Activated T-helper 9 cell treated with anti-CD3 and anti-CD28 coated beads, Interleukin-2, amount 50 U/mL, for 16 hours (primary cell): Measurements from ENCODE around the gene FIGNL2.

ENCODE experiments used
- DNase-seq: peaks from one replicate; pipeline ENCODE4 v3.0.0-alpha.2; 2020; ENCODE audit warnings: low read depth

FIGNL2 gene

GRCh38 chr12:51874000-51874399 lies 25.5 kb upstream of the FIGNL2 start:
- no peak for DNase-seq

DNA sequence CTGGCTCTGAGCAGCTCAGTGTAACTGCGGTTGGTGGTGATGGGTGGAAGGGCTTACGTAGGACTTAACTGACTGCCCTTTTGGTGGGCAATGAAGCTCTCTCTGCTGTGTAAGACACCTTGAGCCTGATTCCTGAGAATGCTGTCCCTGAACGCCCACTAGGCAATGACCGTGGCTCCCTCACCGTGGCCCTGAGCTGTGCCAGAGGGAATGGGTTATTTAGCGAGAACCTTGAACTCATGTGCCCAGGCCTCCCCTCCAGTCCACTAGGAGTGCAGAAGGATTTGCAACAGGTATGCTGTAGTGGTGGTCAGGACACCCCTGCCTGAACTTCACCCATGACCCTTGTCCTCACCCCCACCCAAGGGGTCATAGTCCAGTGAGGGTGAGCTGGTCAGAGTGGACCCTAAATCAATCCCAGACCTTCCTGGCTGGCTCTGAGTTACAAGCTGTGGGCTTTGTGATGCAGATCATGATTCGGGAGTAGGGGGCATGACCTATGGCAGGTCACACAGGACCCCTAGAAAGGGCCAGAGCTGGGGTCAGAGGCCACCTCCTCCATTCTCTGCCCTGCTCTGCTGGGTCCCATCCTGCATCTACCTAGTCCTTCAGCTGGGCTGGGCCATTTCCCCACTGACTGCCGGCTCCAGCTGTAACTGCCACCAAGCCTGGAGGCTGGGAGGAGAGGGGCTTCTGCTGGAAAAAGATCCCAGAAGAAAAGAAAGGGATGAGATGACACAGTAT lies 24.9 kb upstream of the FIGNL2 start:
- DNase-seq = no peak

GRCh38 chr12:51872689-51872981 lies 24.1 kb upstream of the FIGNL2 start:
- no peak for DNase-seq

- no peak for DNase-seq
Measured at GRCh38 chr12:51871918-51872688, 23.6 kb upstream of the FIGNL2 start.

- DNase-seq = no peak
Measured at GRCh38 chr12:51871126-51871525, 22.6 kb upstream of the FIGNL2 start.

GRCh38 chr12:51870504-51870903 lies 22.0 kb upstream of the FIGNL2 start:
- no peak for DNase-seq

DNA sequence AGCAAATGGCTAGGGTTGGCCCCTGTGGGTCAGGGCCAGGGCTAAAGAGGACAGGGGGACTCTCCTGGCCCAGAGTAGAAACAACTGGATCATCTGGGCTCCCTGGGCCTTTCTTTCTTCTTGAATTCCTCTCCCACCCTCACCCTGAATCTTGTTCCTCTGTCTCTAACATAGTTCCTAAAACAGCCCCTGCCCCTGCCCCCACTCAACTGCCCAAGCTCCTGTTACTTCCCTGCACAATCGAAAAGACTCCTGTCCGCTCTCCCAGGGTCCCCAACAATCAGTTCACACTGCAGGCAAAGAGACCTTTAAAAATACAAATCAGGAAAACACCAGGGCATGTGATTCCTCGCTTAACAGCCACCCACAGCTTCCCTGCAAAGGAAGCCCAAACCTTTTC lies 21.4 kb upstream of the FIGNL2 start:
- DNase-seq = no peak

GRCh38 chr12:51869496-51869865 lies 21.0 kb upstream of the FIGNL2 start:
- DNase-seq = no peak

DNA sequence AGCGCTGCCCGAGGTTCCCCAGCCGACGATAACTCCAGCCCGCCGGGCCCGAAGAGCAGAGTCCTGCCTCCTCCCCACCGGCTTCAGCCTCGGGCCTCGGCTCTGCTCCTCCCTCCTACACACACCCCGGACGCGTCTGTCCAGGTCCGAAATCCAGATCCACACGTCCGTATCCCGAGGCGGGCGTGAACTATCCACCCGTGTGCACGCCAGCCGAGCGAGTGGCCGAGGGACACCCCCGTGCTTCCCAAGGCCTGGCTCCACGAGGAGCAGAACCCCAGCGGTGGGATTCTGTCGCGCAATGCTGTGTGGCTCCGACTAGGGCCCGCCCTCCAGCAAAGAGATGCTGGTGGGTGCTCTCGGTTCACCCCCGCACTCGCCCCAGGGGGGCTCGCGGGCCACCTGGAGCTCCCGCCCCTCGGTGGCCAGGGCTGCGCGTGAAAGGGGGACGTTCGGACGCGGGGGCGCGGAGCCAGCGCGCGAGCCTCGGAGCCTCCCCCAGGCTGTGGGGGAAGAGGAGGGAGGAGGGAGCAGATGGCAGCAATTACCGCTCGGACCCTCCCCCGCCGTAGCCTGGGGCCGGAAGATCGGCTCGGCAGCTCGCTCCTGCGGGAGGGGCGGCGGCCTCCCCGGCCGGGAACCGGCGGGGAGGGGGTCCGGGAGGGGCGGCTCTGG lies 20.4 kb upstream of the FIGNL2 start:
- DNase-seq = no peak

DNA sequence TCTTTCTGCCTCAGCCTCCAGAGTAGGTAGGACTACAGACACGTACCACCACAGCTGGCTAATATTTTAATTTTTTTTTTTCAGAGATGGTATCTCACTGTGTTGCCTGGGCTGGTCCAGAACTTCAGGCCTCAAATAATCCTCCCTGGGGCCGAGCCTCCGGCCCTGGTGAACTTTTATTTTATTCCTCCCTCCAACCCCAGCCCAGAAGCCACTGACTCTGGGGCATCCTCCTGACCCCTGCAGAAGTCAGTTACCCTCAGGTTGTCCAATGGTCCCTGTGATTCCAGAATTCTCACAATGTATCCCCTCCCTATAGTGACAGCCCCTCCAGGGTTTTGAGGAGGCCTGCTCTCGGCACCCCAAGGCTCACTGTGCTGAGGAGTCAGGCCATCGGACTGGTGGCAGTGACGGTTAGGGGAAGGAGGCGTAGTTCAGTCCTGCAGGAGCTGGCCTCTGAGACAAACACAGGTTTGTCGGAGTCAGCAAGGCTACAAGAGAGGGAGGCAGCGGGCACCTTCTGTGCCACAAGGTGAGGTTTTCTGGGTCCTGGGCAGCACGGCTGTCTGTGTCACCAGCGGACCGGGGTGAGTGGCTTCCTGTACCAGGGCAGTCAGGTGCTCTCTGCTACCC lies 19.4 kb upstream of the FIGNL2 start:
- no peak for DNase-seq

DNA sequence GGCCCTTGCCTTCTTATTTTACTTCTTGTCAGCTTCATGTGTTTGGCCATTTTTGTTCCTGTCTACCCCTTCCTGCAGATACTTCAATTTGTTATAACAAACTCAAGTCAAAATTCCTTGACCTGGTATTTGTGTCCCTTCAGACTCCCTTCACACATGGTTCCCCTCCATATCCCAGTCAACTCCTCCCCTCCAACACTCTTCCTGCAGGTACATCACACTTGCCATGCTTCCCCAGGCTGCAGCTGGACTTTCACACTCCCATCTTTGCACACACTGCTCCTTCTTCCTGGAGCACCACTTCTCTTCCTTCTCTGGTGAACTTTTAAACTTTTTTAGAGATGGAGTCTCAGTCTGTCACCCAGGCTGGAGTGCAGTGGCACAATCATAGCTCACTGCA lies 18.9 kb upstream of the FIGNL2 start:
- no peak for DNase-seq

GRCh38 chr12:51866762-51867161 lies 18.2 kb upstream of the FIGNL2 start:
- no peak for DNase-seq

DNA sequence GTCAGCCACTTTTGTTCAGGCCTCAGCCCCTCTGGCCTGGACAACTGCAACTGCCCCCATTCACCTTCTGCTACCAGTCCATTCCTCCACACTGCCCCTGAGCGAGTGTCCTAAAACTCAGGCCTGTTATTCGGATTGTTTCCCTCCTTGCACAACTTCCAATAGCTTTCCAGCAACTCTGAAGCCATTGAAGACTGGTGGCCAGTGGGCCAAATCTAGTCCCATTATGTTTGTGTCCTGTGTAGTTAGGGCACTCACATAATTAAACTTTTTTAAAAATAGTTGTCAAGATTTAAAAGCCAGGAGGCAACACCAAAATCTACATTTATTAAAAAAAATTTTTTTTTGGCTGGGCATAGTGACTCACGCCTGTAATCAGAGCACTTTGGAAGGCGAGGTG lies 17.8 kb upstream of the FIGNL2 start:
- DNase-seq = no peak

DNA sequence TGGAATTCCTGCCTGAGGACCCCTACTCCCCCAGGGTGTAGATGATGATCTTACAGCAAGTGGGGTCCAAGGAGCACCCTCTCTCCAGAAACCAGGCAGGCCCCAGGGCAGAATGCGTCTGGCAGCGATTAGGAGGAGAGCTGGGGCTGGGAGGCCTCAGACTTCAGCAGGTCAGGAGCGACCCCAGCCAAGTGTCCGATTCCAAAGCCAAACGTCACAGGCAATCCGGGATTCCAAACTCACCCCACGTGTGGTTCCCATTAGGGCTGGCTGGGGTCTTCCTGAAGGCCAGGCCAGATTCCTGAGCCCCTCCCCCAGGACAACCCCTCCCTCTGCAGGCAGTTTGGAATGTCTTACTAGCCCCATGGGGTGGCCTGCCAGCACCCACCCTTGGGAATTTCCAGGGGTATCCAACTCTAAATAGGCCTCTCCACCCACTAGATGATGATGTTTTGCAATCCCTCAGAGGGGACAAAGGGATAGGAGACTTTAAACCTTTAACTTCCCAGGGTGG lies 17.3 kb upstream of the FIGNL2 start:
- DNase-seq = no peak

- DNase-seq = no peak
Measured at GRCh38 chr12:51864833-51865670, 16.5 kb upstream of the FIGNL2 start.

DNA sequence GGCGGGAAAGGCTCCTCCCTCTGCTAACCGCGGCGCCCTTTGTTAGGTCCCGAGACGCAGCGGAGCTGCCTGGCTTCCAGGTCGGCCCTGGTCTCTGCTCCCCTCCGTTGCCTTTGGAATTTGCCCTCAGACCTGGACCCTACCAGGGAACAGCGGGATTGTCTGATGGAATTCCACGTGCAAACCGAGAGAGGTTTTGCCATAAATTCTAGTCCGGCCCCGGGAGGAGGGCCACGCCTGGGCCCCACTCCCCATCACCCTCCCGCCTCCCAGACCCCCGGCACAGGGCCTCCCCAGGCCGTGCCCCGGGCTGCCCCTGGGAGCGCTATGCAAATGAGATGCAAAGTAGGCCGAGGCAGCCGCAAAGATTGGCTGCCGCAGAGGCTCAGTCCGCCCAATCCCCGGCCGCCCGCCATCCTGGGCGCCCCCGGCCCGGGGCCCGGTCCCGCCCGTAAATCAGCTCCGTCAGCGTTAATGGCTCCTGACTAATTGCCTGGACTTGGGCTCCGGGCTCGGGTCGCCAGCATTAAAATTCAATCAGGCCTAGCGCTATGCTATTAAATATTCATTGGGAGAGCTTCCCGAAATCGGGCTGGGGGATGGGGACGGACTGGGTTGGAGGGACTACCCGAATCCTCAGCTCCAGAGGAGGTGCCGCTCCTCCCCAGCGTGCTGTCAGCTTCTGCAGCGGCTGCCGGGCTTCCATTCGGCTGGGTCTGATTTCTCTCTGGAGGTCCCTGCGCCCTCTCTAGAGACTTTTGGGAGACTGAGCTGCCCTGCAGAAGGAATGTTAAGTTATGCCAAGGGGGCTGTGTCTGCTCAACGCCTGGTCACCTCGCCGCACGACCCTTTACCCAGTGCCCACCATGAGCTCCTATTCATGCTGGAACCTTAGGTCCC lies 15.7 kb upstream of the FIGNL2 start:
- DNase-seq = no peak

- no peak for DNase-seq
Measured at GRCh38 chr12:51863363-51863932, 14.9 kb upstream of the FIGNL2 start.

GRCh38 chr12:51862947-51863346 lies 14.4 kb upstream of the FIGNL2 start:
- DNase-seq = no peak

DNA sequence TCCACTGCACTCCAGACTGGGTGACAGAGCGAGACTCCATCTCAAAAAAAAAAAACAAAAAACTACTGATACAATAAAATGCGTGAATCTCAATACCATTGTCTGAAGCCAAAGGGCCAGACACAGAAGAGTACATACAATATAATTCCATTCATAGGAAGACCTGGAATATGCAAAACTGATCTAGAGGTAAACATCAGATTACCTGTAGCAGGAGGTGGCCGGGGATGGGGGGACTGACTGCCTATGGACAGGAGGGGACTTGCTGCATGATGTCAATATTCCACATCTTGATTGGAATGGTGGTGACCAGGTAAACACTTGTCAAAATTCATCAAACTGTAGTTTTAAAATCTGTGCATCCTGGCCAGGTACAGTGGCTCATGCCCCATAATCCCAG lies 12.5 kb upstream of the FIGNL2 start:
- no peak for DNase-seq
